Measurements from ENCODE around the gene AKAP6.

The AKAP6 gene

DNA sequence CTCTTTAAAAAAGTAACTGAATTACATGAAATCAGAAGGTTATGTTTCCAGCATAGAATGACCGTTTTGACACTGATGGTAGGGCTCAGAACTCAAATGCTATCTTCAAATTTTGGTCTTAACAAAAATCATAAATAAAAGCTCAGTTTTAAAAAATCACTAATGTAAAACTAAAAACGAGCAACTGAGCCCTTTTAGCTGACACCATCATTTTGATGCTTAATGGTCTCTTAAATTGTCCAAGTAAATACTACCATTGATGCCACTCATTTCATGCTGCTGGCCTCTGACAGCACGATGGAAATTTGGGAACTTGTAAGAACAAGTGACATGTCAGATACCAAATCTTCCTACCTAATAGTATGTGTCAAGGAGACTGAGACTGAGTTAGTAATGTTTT lies 205.0 kb downstream of the AKAP6 start:
- no peak overlapping the region for H3K4me3 ChIP-seq (ENCODE audit: low read depth, low read length, poor library complexity, severe bottlenecking)
- H3K4me1 ChIP-seq (ENCODE audit: insufficient read depth, low read length, severe bottlenecking) = no peaks in the 10 kb centered on the region
- no peaks in the 10 kb centered on the region for H3K79me2 ChIP-seq (ENCODE audit: insufficient read depth, low read length)
- no peak overlapping the region for H2AFZ ChIP-seq (ENCODE audit: low read length)
- TF ChIP-seq, protein P1, sequence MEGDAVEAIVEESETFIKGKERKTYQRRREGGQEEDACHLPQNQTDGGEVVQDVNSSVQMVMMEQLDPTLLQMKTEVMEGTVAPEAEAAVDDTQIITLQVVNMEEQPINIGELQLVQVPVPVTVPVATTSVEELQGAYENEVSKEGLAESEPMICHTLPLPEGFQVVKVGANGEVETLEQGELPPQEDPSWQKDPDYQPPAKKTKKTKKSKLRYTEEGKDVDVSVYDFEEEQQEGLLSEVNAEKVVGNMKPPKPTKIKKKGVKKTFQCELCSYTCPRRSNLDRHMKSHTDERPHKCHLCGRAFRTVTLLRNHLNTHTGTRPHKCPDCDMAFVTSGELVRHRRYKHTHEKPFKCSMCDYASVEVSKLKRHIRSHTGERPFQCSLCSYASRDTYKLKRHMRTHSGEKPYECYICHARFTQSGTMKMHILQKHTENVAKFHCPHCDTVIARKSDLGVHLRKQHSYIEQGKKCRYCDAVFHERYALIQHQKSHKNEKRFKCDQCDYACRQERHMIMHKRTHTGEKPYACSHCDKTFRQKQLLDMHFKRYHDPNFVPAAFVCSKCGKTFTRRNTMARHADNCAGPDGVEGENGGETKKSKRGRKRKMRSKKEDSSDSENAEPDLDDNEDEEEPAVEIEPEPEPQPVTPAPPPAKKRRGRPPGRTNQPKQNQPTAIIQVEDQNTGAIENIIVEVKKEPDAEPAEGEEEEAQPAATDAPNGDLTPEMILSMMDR (IDR thresholded peaks at IDR 0.05; ENCODE audit: low read length) = no peak
- no peak for TF ChIP-seq EZH2 (IDR thresholded peaks at IDR 0.05; ENCODE audit: borderline replicate concordance, low read length)
- no peaks in the 10 kb centered on the region for H3K36me3 ChIP-seq (ENCODE audit: insufficient read depth, low read length)
- H3K9me3 ChIP-seq (ENCODE audit: low read length) = no peaks in the 10 kb centered on the region
- H3F3A ChIP-seq (ENCODE audit: insufficient read depth, low read length) = no peaks in the 10 kb centered on the region
- H3K27me3 ChIP-seq (ENCODE audit: insufficient read depth, low read length) = no peaks in the 10 kb centered on the region
- no peak overlapping the region for H3K9ac ChIP-seq (ENCODE audit: low read length)
- H3K4me2 ChIP-seq (ENCODE audit: low read length) = no peak overlapping the region
- H3K27ac ChIP-seq (ENCODE audit: low read depth, low read length, poor library complexity, severe bottlenecking) = no peak overlapping the region
- H4K20me1 ChIP-seq (ENCODE audit: insufficient read depth, low read length) = no peaks in the 10 kb centered on the region
- no peaks in the 10 kb centered on the region for H3K9me2 ChIP-seq (ENCODE audit: low read depth, low read length)

DNA sequence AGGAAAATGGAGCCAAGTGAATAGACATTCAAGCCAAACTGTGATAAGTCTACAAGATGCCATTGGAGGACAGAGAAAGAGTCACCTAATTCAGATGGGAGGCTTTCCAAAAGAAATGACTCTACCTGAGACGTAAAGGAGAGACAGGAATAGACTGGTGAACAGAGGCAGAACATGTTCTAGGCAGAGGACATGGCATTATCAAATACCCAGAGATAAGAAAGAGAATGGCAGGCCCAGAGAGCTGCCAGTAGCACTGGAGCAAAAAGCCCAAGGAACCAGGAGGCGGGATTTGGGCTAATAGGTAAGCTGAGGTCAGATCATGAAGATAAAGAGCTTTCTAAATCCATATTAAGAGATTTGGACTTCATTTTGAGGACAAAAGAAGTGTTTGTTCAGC lies 207.1 kb downstream of the AKAP6 start:
- Histone ChIP-seq H3K4me1 (ENCODE audit: insufficient read depth, low read length, severe bottlenecking) (no peaks in the 10 kb centered on the region), H4K20me1 (ENCODE audit: insufficient read depth, low read length) (no peaks in the 10 kb centered on the region), H2AFZ (ENCODE audit: low read length) (no peak overlapping the region), H3K4me2 (ENCODE audit: low read length) (no peak overlapping the region), H3F3A (ENCODE audit: insufficient read depth, low read length) (no peaks in the 10 kb centered on the region), H3K36me3 (ENCODE audit: insufficient read depth, low read length) (no peaks in the 10 kb centered on the region), H3K27me3 (ENCODE audit: insufficient read depth, low read length) (no peaks in the 10 kb centered on the region), H3K79me2 (ENCODE audit: insufficient read depth, low read length) (no peaks in the 10 kb centered on the region), H3K9ac (ENCODE audit: low read length) (no peak overlapping the region), H3K9me2 (ENCODE audit: low read depth, low read length) (no peaks in the 10 kb centered on the region), H3K4me3 (ENCODE audit: low read depth, low read length, poor library complexity, severe bottlenecking) (no peak overlapping the region), H3K27ac (ENCODE audit: low read depth, low read length, poor library complexity, severe bottlenecking) (no peak overlapping the region), H3K9me3 (ENCODE audit: low read length) (no peaks in the 10 kb centered on the region)
- TF ChIP-seq EZH2 (IDR thresholded peaks at IDR 0.05; ENCODE audit: borderline replicate concordance, low read length) = no peak
- TF ChIP-seq, protein P1 (IDR thresholded peaks at IDR 0.05; ENCODE audit: low read length) = no peak

DNA sequence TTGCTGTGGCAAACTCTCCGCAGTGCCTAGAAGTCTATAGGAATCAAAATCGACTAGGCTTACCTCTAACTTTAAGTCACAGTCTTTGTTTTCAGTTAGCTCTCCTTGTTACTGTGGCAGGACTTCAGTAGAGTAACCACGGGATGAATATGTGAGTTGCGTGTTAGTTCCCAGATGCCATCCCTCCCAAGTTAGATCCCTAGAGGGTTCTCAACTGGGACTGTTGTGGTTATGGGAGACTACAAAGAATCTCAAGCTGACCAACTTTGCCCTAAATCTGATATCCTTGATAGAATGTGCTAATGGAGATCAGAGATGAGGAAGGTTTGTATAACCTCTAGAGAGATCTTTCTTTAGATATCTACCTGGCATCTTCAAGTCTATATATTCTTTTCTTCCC lies 208.1 kb downstream of the AKAP6 start:
- H3F3A ChIP-seq (ENCODE audit: insufficient read depth, low read length) = no peaks in the 10 kb centered on the region
- H3K36me3 ChIP-seq (ENCODE audit: insufficient read depth, low read length) = no peaks in the 10 kb centered on the region
- TF ChIP-seq EZH2 (IDR thresholded peaks at IDR 0.05; ENCODE audit: borderline replicate concordance, low read length) = no peak
- TF ChIP-seq, protein P1 (IDR thresholded peaks at IDR 0.05; ENCODE audit: low read length) = no peak
- H3K9ac ChIP-seq (ENCODE audit: low read length) = no peak overlapping the region
- H3K27ac ChIP-seq (ENCODE audit: low read depth, low read length, poor library complexity, severe bottlenecking) = no peak overlapping the region
- no peaks in the 10 kb centered on the region for H4K20me1 ChIP-seq (ENCODE audit: insufficient read depth, low read length)
- H3K4me3 ChIP-seq (ENCODE audit: low read depth, low read length, poor library complexity, severe bottlenecking) = no peak overlapping the region
- H2AFZ ChIP-seq (ENCODE audit: low read length) = no peak overlapping the region
- H3K27me3 ChIP-seq (ENCODE audit: insufficient read depth, low read length) = no peaks in the 10 kb centered on the region
- H3K4me2 ChIP-seq (ENCODE audit: low read length) = no peak overlapping the region
- no peaks in the 10 kb centered on the region for H3K79me2 ChIP-seq (ENCODE audit: insufficient read depth, low read length)
- no peaks in the 10 kb centered on the region for H3K9me3 ChIP-seq (ENCODE audit: low read length)
- no peaks in the 10 kb centered on the region for H3K9me2 ChIP-seq (ENCODE audit: low read depth, low read length)
- H3K4me1 ChIP-seq (ENCODE audit: insufficient read depth, low read length, severe bottlenecking) = no peaks in the 10 kb centered on the region
